NCI-H1417 (cell line): Measurements from ENCODE around the gene CEACAM4.
A peak's percentile ranks its signal among the peaks of the same experiment; 100 is the strongest.
"Not testable (repeated sequence)": the region's sequence is repeated elsewhere in the genome, so short reads cannot be mapped to it uniquely, and the experiment has no call there.

Source experiments
- DNase-seq, 3 experiments: peaks; one replicate each; lab custom pipeline; 2025; lab: John Stamatoyannopoulos, UW

CEACAM4 gene

GRCh38 chr19:41586064-41586463 lies 40.8 kb downstream of the CEACAM4 start:
- DNase-seq: no peak

- no peak for DNase-seq
These were observed 41.9 kb downstream of the CEACAM4 start for GRCh38 chr19:41584931-41585330.

GRCh38 chr19:41584260-41584810 lies 42.5 kb downstream of the CEACAM4 start:
- no peak for DNase-seq

GRCh38 chr19:41582577-41583182 lies 44.2 kb downstream of the CEACAM4 start:
- not testable (repeated sequence) for DNase-seq

GRCh38 chr19:41581068-41581467 lies 45.8 kb downstream of the CEACAM4 start:
- not testable (repeated sequence) for DNase-seq

GRCh38 chr19:41578886-41579285 lies 48.0 kb downstream of the CEACAM4 start:
- DNase-seq: no peak

GRCh38 chr19:41577833-41578232 lies 49.0 kb downstream of the CEACAM4 start:
- DNase-seq: no peak

- DNase-seq: no peak
These were observed 49.6 kb downstream of the CEACAM4 start for GRCh38 chr19:41577144-41577830.

GRCh38 chr19:41575998-41576397 lies 50.9 kb downstream of the CEACAM4 start, which contains the start of gene CEACAM21:
Gene CEACAM21 (plus strand): TSS chr19:41576166. CDS start chr19:41576275, 109 bp downstream.
- DNase-seq: no peak

GRCh38 chr19:41570639-41571112 lies 56.2 kb downstream of the CEACAM4 start:
- peak; percentile 62 to 88 (median 84) for DNase-seq

- peak in 1 of 3 experiments; percentile 49 for DNase-seq
These were observed 56.7 kb downstream of the CEACAM4 start for GRCh38 chr19:41570179-41570578.

- peak in 2 of 3 experiments; percentile 28 to 49 for DNase-seq
These were observed 57.3 kb downstream of the CEACAM4 start for GRCh38 chr19:41569481-41570150.
